GM21737 (cell line): ENCODE measurements around the gene CST11.

Experiments
- ATAC-seq: cut with Tn5 transposase; IDR thresholded peaks from one replicate; pipeline ENCODE4 v1.9.1; 2021; ENCODE audit warnings: mild to moderate bottlenecking, moderate library complexity; ENCODE audit not compliant: unreplicated experiment

CST11 gene

DNA sequence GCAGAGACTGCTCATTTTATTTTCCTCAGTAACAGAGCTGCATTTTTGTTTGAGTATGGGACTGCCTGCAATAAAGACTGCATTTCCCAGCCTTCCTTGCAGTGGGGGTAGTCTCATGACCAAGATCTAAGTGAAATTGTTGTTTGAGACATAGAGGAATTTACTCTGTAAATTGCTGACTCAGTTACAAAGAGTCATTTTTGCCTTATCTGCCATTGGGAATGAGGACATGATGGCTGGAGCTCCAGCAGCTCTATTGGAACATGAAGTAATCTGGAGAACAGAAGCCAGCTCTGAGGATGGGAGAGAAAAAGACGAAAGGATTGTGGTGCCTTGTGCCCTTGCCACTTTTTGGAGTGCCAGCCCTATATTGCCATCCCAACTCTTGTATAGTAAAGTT is 2.1 kb upstream of the CST11 start:
- no peak for ATAC-seq

DNA sequence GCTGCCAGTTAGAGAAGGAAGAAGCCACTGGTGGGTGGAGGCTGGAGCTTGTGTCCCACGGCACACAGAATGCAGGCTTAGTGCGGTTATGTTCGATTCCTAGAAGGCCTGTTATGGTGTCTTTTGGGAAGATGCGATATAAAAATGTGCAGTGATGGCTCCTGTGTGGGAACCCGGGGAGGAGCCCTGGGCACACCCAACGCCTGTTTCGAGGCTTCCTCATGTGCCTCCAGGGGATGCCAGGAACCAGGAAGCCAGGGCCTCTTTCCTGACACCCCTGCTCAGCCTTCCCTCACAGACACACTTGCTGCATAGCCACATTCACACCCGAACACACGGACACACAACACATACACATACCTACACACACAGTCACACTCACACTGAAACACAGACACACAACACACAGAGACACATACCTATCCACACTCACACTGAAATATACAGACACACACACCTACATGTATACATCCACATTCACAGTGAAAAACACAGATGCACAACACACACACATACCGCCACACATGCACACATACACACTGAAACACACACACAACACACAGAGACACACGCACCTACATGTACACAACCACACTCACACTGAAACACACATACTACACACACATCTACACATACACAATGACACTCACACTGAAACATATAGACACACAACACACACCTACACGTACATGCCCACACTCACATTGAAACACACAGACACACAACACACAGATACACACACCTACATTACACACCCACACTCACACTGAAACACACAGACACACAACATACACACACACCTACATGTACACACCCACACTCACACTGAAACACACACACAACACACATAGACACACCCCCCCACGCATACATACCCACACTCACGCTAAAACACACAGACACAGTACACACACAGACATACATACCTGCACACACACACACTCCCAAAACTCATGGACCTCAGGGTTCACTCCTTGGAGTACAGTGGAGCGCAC is 1.2 kb upstream of the CST11 start:
- no peak for ATAC-seq

DNA sequence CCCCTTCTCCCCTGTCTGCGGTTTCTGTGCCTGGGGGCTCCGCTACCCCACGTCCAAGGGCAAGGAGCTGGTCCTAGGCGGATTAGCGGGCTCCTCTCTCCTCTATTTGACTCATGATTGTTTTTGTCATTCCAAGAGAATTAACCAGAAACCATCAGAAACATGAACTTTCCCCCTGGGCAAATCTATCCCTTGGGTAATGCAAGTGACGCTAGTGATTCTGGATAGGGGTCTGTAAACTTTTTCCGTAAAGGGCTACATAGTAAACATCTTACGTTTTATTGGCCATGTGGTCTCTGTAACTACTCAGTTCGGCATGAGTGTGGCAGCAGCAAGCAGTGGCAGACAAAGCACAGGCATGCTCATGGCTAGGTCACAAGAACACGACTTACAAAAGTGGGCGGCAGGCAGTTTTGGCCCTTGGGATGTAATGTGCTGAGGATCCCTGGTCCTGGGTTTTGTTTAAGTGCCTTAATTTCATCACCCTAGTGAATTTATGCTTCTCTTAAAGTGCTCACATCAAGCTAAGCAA is 654 bp downstream of the CST11 start:
- no peak for ATAC-seq

GRCh38 chr20:23450877-23451276 is 1.8 kb downstream of the CST11 start:
- ATAC-seq, result no peak

- ATAC-seq, result no peak
Observed at GRCh38 chr20:23449421-23449820, 3.3 kb downstream of the CST11 start.

GRCh38 chr20:23448167-23448566 is 4.5 kb downstream of the CST11 start:
- no peak for ATAC-seq

GRCh38 chr20:23446505-23446904 is 6.2 kb downstream of the CST11 start:
- no peak for ATAC-seq

DNA sequence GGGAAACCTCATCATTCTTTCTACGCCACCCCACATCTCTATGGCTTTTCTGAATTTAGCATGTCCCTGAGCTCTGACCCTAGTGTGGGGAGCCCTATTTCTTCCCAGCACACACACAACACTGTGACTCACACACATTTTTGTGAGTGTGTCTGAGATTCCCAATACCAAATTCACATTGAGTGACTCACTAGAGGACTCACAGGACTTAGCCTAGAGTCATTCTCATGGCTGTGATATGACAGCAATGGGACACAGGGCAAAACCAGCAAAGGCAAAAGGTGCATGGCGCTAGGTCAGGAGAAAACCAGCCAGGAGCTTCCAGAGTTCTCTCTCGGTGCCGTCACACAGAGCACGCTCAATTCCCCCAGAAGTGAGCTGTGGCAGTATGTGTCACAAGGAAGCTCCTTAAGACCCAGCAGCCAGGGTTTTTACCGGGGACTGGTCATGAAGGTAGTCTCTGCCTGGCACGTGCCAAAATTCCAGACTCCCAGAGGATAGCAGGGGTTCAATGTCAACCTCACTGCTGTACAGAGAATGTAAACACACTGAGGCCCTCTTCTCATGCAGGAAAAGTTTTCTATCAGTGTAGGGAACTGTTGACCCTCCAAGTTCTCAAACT is 7.0 kb downstream of the CST11 start:
- no peak for ATAC-seq

GRCh38 chr20:23444859-23445258 is 7.8 kb downstream of the CST11 start:
- ATAC-seq, result no peak

- ATAC-seq, result no peak
Observed at GRCh38 chr20:23442436-23442835, 10.2 kb downstream of the CST11 start.

DNA sequence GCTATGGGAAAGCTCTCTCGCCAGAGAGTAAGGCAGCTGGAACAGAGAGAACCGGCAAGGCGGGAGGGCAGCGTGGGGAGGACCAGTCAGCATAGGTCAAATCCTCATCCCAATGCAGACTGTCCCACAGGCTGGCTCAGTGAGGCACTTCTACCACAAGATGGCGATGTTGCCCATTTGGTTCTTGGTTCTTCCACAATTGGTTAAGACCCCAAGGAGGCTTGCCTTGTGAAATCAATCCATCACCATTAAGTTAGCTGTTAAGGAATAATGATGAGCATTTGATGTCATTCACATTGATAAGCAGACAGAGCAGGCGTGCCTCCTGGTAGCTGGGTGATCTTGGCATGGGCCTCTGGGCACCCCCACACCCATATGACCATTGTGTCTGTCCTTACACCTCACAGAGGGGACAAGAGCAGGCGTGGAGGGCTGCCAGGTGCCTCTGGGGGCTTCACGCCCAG is 10.8 kb downstream of the CST11 start:
- ATAC-seq, result peak; percentile 70

DNA sequence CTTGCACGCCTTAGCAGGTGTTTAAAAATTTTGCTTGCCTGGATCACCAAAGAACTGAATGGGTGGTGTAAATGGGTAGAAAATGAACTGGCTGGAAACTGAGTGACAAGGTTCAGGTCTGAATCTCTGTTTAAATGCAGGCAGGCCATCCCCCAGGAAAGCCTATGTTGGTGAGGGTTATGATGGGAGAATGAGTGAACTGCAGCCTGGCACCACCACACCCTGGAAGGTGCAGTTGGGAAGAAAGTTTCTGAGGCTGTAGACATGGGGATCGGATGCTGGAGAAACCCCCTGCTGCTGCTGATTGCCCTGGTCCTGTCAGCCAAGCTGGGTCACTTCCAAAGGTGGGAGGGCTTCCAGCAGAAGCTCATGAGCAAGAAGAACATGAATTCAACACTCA is 12.7 kb downstream of the CST11 start:
- no peak for ATAC-seq

GRCh38 chr20:23438661-23439060 is 14.0 kb downstream of the CST11 start:
- ATAC-seq, result no peak

DNA sequence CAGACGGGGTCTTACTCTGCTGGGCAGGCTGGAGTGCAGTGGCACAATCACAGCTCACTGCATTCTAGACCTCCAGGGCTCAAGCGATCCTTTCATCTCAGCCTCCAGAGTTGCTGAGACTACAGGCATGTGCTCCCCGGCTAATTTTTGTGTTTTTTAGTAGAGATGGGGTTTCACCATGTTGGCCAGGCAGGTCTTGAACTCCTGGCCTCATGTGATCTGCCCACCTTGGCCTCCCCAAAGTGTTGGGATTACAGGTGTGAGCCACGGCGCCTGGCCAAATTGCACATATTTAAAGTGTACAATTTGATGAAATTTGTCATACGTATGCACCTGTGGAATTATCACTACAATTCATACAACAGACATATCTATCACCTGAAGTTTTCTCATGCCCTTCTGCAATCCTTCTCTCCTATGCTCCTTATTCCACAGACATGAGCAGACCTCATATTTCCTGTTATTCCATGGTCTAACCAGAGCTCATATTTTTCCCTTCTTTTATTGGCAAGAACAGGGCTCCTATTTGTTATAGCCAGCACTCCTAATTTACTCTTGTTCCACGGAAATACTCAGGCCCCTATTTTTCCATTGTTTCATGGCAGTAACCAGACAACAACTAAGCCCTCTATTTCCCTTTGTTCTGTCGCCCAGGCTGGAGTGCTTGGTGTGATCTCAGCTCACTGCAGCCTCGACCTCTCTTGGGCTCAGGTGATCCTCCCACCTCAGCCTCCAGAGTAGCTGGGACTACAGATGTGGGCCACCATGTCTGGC is 15.4 kb downstream of the CST11 start:
- no peak for ATAC-seq

GRCh38 chr20:23436681-23437080 is 16.0 kb downstream of the CST11 start:
- no peak for ATAC-seq

- no peak for ATAC-seq
Observed at GRCh38 chr20:23435626-23436539, 16.8 kb downstream of the CST11 start.

DNA sequence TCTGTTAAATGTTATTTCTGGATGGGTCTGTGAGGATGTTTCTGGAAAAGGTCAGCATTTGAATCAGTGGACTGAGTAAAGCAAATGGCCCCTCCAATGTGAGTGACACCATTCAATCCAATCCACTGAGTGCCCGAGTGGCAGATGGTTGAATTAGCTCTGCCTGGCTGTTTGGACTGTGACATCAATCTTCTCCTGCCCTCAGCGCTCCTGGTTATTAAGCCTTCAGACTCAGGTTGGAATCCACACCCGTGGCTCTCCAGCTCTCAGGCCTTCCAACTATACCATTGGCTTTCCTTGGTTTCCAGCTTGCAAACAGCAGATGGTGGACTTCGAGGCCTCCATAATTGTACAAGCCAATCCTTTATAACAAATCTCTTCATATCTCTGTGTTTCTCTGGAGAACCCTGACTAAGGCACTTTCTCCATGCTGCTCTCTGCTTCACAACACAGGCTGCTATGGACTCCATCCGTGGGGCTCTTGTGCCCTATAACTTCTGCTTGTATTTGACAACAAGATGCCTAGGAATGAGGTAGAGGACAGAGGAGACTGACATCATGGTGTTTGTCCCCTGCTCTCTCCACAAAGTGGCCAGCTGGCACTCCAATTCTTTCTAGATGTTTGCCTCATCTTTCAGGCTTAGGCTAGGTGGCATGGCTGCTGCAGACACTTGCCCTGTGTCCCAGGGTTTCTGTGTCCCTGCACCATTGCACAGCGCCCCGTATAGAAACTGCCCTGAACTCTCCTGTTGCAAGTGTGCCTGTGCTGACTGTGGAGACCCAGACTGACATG is 18.0 kb downstream of the CST11 start:
- no peak for ATAC-seq

- no peak for ATAC-seq
Observed at GRCh38 chr20:23433628-23434027, 19.0 kb downstream of the CST11 start.

- no peak for ATAC-seq
Observed at GRCh38 chr20:23425129-23425528, 27.5 kb downstream of the CST11 start.
